ENCODE results near the gene TOX2. TPM values are rescaled to one million over a fixed set of nuclear protein-coding genes. Genes with fewer than 3 reads are reported as not detected.

Gene TOX2
- total and polyA plus RNA-seq, 2 donors: 14.5 to 75.8 TPM

DNA sequence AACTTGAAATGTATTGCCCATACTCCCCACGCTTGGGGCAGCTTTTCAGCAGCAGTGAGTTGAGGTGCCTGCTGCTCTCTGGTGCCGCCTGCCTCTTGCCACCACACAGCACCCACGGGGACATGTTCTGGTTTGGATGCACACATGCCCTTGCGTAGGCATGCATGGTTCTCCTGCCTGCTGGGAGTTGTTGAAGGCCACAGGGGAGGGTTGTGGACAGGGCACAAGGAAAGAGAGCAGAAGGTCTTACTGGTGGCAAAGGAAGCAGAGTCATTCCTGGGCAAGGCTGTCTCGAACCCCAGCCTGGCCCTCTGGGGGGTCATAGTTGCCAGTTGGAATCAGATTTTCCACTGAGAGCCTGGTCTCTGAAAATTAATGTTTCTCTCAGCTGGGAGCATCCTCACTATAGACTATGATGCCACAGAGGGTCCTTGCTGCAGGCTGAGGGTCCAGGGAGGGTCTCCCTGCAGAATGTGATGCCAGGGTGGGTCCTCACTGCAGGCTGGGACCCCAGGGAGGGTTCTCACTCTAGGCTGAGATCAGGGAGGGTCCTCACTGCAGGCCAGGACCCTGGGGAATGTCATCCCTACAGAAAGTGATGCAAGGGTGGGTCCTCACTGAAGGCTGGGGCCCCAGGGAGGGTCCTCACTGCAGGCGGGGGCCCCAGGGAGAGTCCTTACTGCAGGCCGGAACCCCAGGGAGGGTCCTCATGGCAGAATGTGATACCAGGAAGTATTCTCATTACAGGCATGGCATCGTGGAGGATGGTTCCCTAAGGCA, 59.2 kb downstream of the TOX2 start:
- Histone ChIP-seq H3K4me3 (ENCODE audit: low read length in 2 of 2) (no peak overlapping the region), H3K27me3 (ENCODE audit: control insufficient read depth in 2 of 2, insufficient read depth in 1 of 2, low read length in 1 of 2) (no peaks in the 10 kb centered on the region), H3K27ac (ENCODE audit: low read depth in 1 of 2, low read length in 1 of 2) (peak overlapping the region in 1 of 2 donors; percentile 48), H3K36me3 (ENCODE audit: control insufficient read depth in 2 of 2, insufficient read depth in 2 of 2, low read length in 1 of 2) (peaks cover 9 to 13% of the 10 kb centered on the region in 2 donors), H3K4me1 (ENCODE audit: control insufficient read depth in 2 of 2, insufficient read depth in 2 of 2, low read length in 2 of 2) (peaks cover 20 to 55% of the 10 kb centered on the region in 2 donors), H3K9me3 (ENCODE audit: control insufficient read depth in 2 of 2, insufficient read depth in 1 of 2, low read length in 1 of 2) (no peaks in the 10 kb centered on the region)
- DNase-seq (ENCODE audit: low read depth in 6 of 9, low spot score in 9 of 9): no peak
- WGBS: 93% methylated on average over 8 of the region's 8 CpGs

DNA sequence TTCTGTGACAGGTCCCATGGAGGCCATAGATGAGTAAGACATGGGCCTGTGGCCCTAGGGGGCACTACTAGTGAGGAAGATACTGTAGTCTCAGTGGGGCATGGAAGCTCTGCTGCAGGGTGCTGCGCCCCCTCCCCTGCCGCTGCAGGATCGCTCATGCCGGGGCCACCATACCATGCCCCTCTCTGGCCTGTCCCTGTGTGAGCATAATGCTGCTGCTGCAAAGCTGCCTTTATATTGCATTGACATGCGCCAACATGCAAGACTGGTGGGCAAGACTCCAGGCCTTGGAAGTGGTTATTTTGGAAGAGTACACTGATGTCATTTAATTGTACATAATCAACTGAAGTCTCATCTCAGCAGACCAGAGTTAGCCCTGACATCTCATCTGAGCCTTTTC, 60.0 kb downstream of the TOX2 start:
- Histone ChIP-seq H3K27me3 (ENCODE audit: control insufficient read depth in 2 of 2, insufficient read depth in 1 of 2, low read length in 1 of 2) (no peaks in the 10 kb centered on the region), H3K36me3 (ENCODE audit: control insufficient read depth in 2 of 2, insufficient read depth in 2 of 2, low read length in 1 of 2) (peaks cover 9 to 13% of the 10 kb centered on the region in 2 donors), H3K4me1 (ENCODE audit: control insufficient read depth in 2 of 2, insufficient read depth in 2 of 2, low read length in 2 of 2) (peaks cover 12 to 47% of the 10 kb centered on the region in 2 donors), H3K4me3 (ENCODE audit: low read length in 2 of 2) (no peak overlapping the region), H3K9me3 (ENCODE audit: control insufficient read depth in 2 of 2, insufficient read depth in 1 of 2, low read length in 1 of 2) (no peaks in the 10 kb centered on the region), H3K27ac (ENCODE audit: low read depth in 1 of 2, low read length in 1 of 2) (no peak overlapping the region)
- DNase-seq (ENCODE audit: low read depth in 6 of 9, low spot score in 9 of 9): no peak
- WGBS: 91% methylated on average over 5 of the region's 5 CpGs

DNA sequence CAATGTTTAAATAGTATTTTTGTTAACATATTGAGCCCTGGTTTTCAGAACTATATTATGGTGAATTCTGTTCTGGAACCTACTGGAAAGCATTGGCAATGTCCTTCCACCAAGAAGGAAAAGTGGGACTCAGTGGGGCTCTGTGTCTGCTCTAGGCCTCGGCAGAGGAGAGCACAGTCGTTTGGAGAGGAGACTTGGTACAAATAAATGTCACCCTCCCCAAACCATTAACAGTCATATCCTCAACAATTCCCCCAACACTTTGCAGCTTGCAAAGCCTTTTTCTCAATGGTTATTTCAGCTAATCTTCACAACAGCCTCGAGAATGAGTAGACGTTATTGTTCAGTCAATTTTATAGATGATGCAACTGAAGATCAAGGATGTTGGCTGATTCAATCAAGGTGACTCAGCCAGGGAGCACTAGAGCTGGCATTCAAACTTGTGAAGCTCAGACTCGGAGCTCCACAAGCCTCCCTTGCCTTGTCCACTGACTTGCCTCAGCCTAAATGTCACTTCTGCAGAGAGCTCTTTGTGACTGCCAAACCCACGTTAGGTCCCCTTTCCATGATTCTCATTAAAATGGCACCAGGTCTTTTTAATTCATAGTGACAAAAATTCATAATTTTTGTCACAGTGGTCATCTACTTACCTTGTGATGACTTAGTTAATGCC, 60.6 kb downstream of the TOX2 start:
- peaks cover 9 to 13% of the 10 kb centered on the region in 2 donors for H3K36me3 ChIP-seq (ENCODE audit: control insufficient read depth in 2 of 2, insufficient read depth in 2 of 2, low read length in 1 of 2)
- no peaks in the 10 kb centered on the region for H3K27me3 ChIP-seq (ENCODE audit: control insufficient read depth in 2 of 2, insufficient read depth in 1 of 2, low read length in 1 of 2)
- no peaks in the 10 kb centered on the region for H3K9me3 ChIP-seq (ENCODE audit: control insufficient read depth in 2 of 2, insufficient read depth in 1 of 2, low read length in 1 of 2)
- peaks cover 10 to 43% of the 10 kb centered on the region in 2 donors for H3K4me1 ChIP-seq (ENCODE audit: control insufficient read depth in 2 of 2, insufficient read depth in 2 of 2, low read length in 2 of 2)
- H3K4me3 ChIP-seq (ENCODE audit: low read length in 2 of 2): no peak overlapping the region
- DNase-seq (ENCODE audit: low read depth in 6 of 9, low spot score in 9 of 9): no peak
- H3K27ac ChIP-seq (ENCODE audit: low read depth in 1 of 2, low read length in 1 of 2): no peak overlapping the region
- 86% methylated on average over 6 of the region's 6 CpGs for WGBS

GRCh38 chr20:43976547-43976946, 61.9 kb downstream of the TOX2 start:
- Histone ChIP-seq H3K36me3 (ENCODE audit: control insufficient read depth in 2 of 2, insufficient read depth in 2 of 2, low read length in 1 of 2) (peaks cover 9 to 13% of the 10 kb centered on the region in 2 donors), H3K4me1 (ENCODE audit: control insufficient read depth in 2 of 2, insufficient read depth in 2 of 2, low read length in 2 of 2) (peaks cover 8 to 34% of the 10 kb centered on the region in 2 donors), H3K9me3 (ENCODE audit: control insufficient read depth in 2 of 2, insufficient read depth in 1 of 2, low read length in 1 of 2) (no peaks in the 10 kb centered on the region), H3K27me3 (ENCODE audit: control insufficient read depth in 2 of 2, insufficient read depth in 1 of 2, low read length in 1 of 2) (no peaks in the 10 kb centered on the region), H3K4me3 (ENCODE audit: low read length in 2 of 2) (no peak overlapping the region), H3K27ac (ENCODE audit: low read depth in 1 of 2, low read length in 1 of 2) (no peak overlapping the region)
- 62% methylated on average over 7 of the region's 7 CpGs for WGBS
- no peak for DNase-seq (ENCODE audit: low read depth in 6 of 9, low spot score in 9 of 9)

DNA sequence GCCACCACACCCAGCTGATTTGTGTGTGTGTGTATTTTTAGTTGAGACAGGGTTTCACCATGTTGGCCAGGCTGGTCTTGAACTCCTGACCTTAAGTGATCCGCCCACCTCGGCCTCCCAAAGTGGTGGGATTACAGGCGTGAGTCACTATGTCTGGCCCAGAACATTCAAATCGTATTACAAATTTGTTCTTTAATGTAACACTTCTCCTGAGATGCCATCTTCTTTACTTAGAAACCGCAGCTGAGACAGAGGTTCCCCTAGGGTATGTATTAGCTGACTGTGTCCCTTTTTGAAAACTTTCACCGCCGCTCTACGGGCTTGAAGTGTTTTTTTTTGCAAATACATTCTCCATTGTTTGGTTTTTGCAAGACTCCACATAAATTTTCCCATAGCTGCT, 62.6 kb downstream of the TOX2 start:
- Histone ChIP-seq H3K9me3 (ENCODE audit: control insufficient read depth in 2 of 2, insufficient read depth in 1 of 2, low read length in 1 of 2) (no peaks in the 10 kb centered on the region), H3K27ac (ENCODE audit: low read depth in 1 of 2, low read length in 1 of 2) (no peak overlapping the region), H3K27me3 (ENCODE audit: control insufficient read depth in 2 of 2, insufficient read depth in 1 of 2, low read length in 1 of 2) (no peaks in the 10 kb centered on the region), H3K36me3 (ENCODE audit: control insufficient read depth in 2 of 2, insufficient read depth in 2 of 2, low read length in 1 of 2) (peaks cover 9 to 13% of the 10 kb centered on the region in 2 donors), H3K4me3 (ENCODE audit: low read length in 2 of 2) (no peak overlapping the region), H3K4me1 (ENCODE audit: control insufficient read depth in 2 of 2, insufficient read depth in 2 of 2, low read length in 2 of 2) (peaks cover 7 to 34% of the 10 kb centered on the region in 2 donors)
- 92% methylated on average over 8 of the region's 8 CpGs for WGBS
- no peak for DNase-seq (ENCODE audit: low read depth in 6 of 9, low spot score in 9 of 9)

DNA sequence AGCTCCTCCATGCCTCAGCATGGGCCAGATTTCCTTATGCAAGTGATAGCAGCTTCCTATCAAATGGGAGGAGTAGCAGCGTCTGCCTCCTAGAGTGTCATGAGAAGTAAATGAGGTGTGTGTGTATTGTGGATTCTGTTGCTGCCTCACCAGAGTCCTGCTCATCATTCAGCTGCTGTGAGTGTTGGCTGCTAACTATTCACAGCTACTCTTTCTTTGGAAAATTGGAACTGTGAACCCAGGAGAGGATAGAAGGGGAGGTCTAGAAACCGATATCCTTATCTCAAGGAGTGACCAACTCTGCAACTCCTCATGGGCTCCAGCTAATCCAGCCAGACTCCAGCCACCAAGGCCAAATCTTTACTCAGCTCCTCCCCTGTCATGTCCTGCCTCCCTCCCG, 63.3 kb downstream of the TOX2 start:
- Histone ChIP-seq H3K4me1 (ENCODE audit: control insufficient read depth in 2 of 2, insufficient read depth in 2 of 2, low read length in 2 of 2) (peaks cover 10 to 29% of the 10 kb centered on the region in 2 donors), H3K27me3 (ENCODE audit: control insufficient read depth in 2 of 2, insufficient read depth in 1 of 2, low read length in 1 of 2) (no peaks in the 10 kb centered on the region), H3K9me3 (ENCODE audit: control insufficient read depth in 2 of 2, insufficient read depth in 1 of 2, low read length in 1 of 2) (no peaks in the 10 kb centered on the region), H3K36me3 (ENCODE audit: control insufficient read depth in 2 of 2, insufficient read depth in 2 of 2, low read length in 1 of 2) (peaks cover 9 to 13% of the 10 kb centered on the region in 2 donors), H3K4me3 (ENCODE audit: low read length in 2 of 2) (no peak overlapping the region), H3K27ac (ENCODE audit: low read depth in 1 of 2, low read length in 1 of 2) (peak overlapping the region in 1 of 2 donors; percentile 17)
- WGBS: 83% methylated on average over 3 of the region's 3 CpGs
- no peak for DNase-seq (ENCODE audit: low read depth in 6 of 9, low spot score in 9 of 9)

DNA sequence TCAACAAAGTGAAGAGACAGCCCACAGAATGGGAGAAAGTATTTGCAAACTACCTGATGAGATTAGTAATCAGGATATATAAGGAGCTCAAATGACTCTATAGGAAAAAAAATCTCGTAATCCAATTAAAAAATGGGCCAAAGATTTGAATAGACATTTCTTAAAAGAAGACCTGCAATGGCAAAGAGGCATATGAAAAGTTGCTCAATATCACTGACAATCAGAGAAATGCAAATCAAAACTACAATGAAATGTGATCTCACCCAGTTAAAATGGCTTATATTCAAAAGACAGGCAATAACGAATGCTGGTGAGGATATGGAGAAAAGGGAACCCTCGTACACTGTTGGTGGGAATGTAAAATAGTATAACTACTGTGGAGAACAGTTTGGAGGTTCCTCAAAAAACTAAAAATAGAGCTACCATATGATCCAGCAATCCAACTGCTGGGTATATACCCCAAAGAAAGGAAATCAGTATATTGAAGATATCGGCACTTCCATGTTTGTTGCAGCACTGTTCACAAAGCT, 65.0 kb downstream of the TOX2 start:
- Histone ChIP-seq H3K4me3 (ENCODE audit: low read length in 2 of 2) (no peak overlapping the region), H3K4me1 (ENCODE audit: control insufficient read depth in 2 of 2, insufficient read depth in 2 of 2, low read length in 2 of 2) (peaks cover 10 to 24% of the 10 kb centered on the region in 2 donors), H3K9me3 (ENCODE audit: control insufficient read depth in 2 of 2, insufficient read depth in 1 of 2, low read length in 1 of 2) (no peaks in the 10 kb centered on the region), H3K27ac (ENCODE audit: low read depth in 1 of 2, low read length in 1 of 2) (no peak overlapping the region), H3K36me3 (ENCODE audit: control insufficient read depth in 2 of 2, insufficient read depth in 2 of 2, low read length in 1 of 2) (peaks cover 7 to 8% of the 10 kb centered on the region in 2 donors), H3K27me3 (ENCODE audit: control insufficient read depth in 2 of 2, insufficient read depth in 1 of 2, low read length in 1 of 2) (no peaks in the 10 kb centered on the region)
- no peak for DNase-seq (ENCODE audit: low read depth in 6 of 9, low spot score in 9 of 9)
- WGBS: 91% methylated on average over 4 of the region's 4 CpGs

DNA sequence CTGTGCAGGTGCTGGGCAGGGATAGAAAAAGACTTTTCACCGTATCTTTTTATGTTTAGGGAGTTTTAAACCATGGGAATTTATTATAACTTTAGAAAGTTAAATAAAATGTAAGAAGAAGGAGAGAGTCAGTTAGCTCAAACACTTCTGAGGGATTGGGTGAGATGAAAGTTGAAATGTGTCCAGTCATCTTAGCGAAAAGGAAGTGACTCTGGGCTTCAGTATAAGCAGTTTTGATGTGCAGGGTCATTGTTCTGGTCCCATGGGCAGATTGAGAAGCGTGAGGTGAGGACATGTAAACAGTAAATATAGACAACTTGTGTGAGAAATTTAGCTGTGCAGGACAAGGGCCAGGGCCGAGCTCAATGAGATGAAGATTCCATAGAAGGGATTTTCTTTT, 66.9 kb downstream of the TOX2 start:
- no peaks in the 10 kb centered on the region for H3K9me3 ChIP-seq (ENCODE audit: control insufficient read depth in 2 of 2, insufficient read depth in 1 of 2, low read length in 1 of 2)
- peaks cover 6 to 29% of the 10 kb centered on the region in 2 donors for H3K4me1 ChIP-seq (ENCODE audit: control insufficient read depth in 2 of 2, insufficient read depth in 2 of 2, low read length in 2 of 2)
- 81% methylated on average over 4 of the region's 4 CpGs for WGBS
- H3K36me3 ChIP-seq (ENCODE audit: control insufficient read depth in 2 of 2, insufficient read depth in 2 of 2, low read length in 1 of 2): peaks cover 0 to 2% of the 10 kb centered on the region in 2 donors
- no peak overlapping the region for H3K27ac ChIP-seq (ENCODE audit: low read depth in 1 of 2, low read length in 1 of 2)
- no peak for DNase-seq (ENCODE audit: low read depth in 6 of 9, low spot score in 9 of 9)
- H3K4me3 ChIP-seq (ENCODE audit: low read length in 2 of 2): no peak overlapping the region
- H3K27me3 ChIP-seq (ENCODE audit: control insufficient read depth in 2 of 2, insufficient read depth in 1 of 2, low read length in 1 of 2): no peaks in the 10 kb centered on the region

DNA sequence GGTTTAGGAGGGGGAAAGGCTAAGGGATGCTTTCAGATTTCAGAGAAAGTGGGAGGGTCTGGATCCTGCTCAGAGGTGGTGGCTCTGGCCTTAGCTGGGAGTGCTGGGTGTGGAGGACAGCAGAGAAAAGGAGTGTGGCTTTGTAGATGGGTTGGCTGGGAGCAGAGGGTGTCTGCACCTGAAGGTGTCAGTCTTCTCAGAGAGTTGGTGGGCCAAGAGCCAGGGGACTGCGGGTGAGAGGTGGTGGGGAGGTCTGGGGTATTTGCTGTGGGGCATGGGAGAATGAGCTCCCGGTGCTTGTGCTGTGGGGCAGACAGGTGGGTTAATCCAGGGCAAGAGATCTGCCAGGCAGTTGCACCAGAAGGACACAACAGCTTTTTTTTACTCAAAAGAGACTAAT, 67.4 kb downstream of the TOX2 start:
- Histone ChIP-seq H3K4me1 (ENCODE audit: control insufficient read depth in 2 of 2, insufficient read depth in 2 of 2, low read length in 2 of 2) (peaks cover 6 to 29% of the 10 kb centered on the region in 2 donors), H3K27ac (ENCODE audit: low read depth in 1 of 2, low read length in 1 of 2) (peak overlapping the region in 1 of 2 donors; percentile 60), H3K9me3 (ENCODE audit: control insufficient read depth in 2 of 2, insufficient read depth in 1 of 2, low read length in 1 of 2) (no peaks in the 10 kb centered on the region), H3K36me3 (ENCODE audit: control insufficient read depth in 2 of 2, insufficient read depth in 2 of 2, low read length in 1 of 2) (peaks cover 0 to 2% of the 10 kb centered on the region in 2 donors), H3K27me3 (ENCODE audit: control insufficient read depth in 2 of 2, insufficient read depth in 1 of 2, low read length in 1 of 2) (no peaks in the 10 kb centered on the region), H3K4me3 (ENCODE audit: low read length in 2 of 2) (no peak overlapping the region)
- WGBS: 98% methylated on average over 2 of the region's 2 CpGs
- no peak for DNase-seq (ENCODE audit: low read depth in 6 of 9, low spot score in 9 of 9)
